Transverse colon (tissue), 4 donors: Measurements from ENCODE around the gene GALNT17. TPM values are rescaled to one million over a fixed set of nuclear protein-coding genes. Genes with fewer than 3 reads are reported as not detected.

ENCODE experiments used
- DNase-seq: peaks from one replicate; pipeline ENCODE4 v3.0.0-alpha.2; 2019
- H3K27ac ChIP-seq, 4 donors: fragments of 200-600 bp; sonication (generic); 2 replicates each; pipeline ENCODE4 v1.5.1; 2016 to 2018; ENCODE audit warnings: inconsistent platforms in 4 of 4
- H3K27me3 ChIP-seq: fragments of 200-600 bp; sonication (generic); 2 replicates; pipeline ENCODE4 v1.5.1; 2017; ENCODE audit warnings: inconsistent platforms
- H3K36me3 ChIP-seq, 4 donors: fragments of 200-600 bp; sonication (generic); 2 replicates each; pipeline ENCODE4 v1.5.1; 2017 to 2019; ENCODE audit warnings: inconsistent platforms in 4 of 4
- H3K4me1 ChIP-seq, 4 donors: fragments of 200-600 bp; sonication (generic); 2 replicates each; pipeline ENCODE4 v1.5.1; 2017 to 2020; ENCODE audit warnings: inconsistent platforms in 4 of 4
- H3K4me3 ChIP-seq, 4 donors: fragments of 200-600 bp; sonication (generic); 1 replicate in 1 of 4; 2 replicates in 3 of 4; pipeline versions ENCODE4 v1.5.1 to v1.6.1; 2017 to 2019; ENCODE audit warnings: inconsistent platforms in 4 of 4
- H3K9me3 ChIP-seq, 2 donors: fragments of 200-600 bp; sonication (generic); 2 replicates each; pipeline ENCODE4 v1.5.1; 2017 to 2019; ENCODE audit warnings: inconsistent platforms in 2 of 2
- EP300 ChIP-seq: sonication (generic); formaldehyde crosslinking; IDR thresholded peaks from one replicate; pipeline ENCODE4 v1.6.1; 2017; ENCODE audit warnings: antibody characterized with exemption, low read depth
- POLR2A ChIP-seq: fragments of 450-650 bp; IDR thresholded peaks from one replicate; pipeline ENCODE4 v1.6.1; 2016; ENCODE audit warnings: antibody characterized with exemption, mild to moderate bottlenecking, moderate library complexity
- POLR2AphosphoS5 ChIP-seq, 3 donors: sonication (generic); formaldehyde crosslinking; IDR thresholded peaks; one replicate each; pipeline ENCODE4 v1.6.1; 2016; ENCODE audit warnings: antibody characterized with exemption in 3 of 3
- WGBS, 2 donors: methylation state at CpG; one replicate each; pipeline ENCODE4 v1.1.5; 2018; ENCODE audit warnings: low coverage in 1 of 2; 5-methylcytosine and 5-hydroxymethylcytosine counted together
- in situ Hi-C, 4 donors: fragments of 200-750 bp; cut with MboI; loops; one replicate each; pipeline versions ENCODE4 v1.15.0 to v1.15.1; 2017; ENCODE audit warnings: low sequenced_read_pairs in 3 of 4, low pct_ligation_motif_present in 1 of 4, low pct_unique_long_range_greater_than_20kb in 1 of 4
- intact Hi-C: fragments of 100-400 bp; cut with DNase I; formaldehyde crosslinking; loops from one replicate; pipeline ENCODE4 v1.15.1; 2023; ENCODE audit warnings: low total_unique reads
- total RNA-seq, 4 donors: library from RNA; depleted of rRNA; stranded (reverse); fragments of >200 nt; gene quantifications; one replicate each; pipeline ENCODE4 v1.1.0, GENCODE V29; 2016
- TF ChIP-seq, protein P1 (sequence below), 5 experiments: fragments of 200-600 bp in 3 of 5; fragments of 450-650 bp in 2 of 5; sonication (generic) in 3 of 5; IDR thresholded peaks; 1 replicate in 2 of 5; 2 replicates in 3 of 5; pipeline ENCODE4 v1.5.1; 2016 to 2017; ENCODE audit warnings: antibody characterized with exemption in 5 of 5, inconsistent platforms in 3 of 5, mild to moderate bottlenecking in 2 of 5, moderate library complexity in 1 of 5

The GALNT17 gene
- total RNA-seq, 4 donors from 2014 or later, result 2.6 to 6.6 (median 5.7) TPM

DNA sequence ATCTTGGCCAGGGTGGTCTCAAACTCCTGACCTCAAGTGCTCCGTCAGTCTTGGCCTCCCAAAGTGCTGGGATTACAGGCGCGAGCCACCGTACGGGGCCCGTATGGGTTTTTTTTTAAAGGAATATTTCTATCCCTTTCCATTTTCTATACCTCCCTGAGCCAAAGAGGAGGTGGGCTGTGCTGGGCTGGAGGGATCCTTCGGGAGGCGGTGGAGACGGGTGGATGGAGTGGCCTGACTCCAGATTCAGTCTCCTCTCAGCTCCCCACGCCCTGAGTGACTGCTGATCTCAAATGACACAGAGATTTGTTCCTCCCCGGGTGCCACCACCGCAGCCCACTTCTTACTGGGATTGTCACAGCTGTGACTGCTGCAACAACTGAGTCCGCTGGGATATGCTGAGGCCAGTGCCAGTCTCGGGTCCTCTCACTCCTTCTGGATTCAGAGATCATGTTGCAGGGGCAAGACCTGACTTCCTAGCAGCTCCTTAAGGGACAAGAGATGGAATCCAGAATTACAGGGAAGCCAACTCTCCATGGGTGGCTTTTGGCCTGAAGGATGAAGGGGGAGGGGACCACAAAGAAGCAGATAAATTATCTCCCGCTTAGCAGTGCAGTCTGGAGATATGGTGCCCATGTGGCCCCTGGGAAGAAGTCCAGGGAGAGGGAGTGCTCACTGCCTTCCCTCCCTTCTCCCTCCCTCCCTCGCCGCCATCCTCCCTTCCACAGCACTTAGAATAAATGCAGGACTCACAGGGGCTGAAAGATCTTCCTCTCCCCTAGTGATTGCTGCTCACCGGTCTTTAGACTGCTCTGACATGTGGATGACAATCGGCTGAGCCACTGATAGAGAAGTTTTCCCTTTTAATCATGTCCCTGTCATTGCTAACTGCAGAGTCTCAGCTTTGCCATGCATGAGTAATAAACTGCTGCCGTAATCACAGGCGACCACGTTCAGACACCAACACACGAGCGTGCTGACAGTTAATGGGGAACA is 14.3 kb downstream of the GALNT17 start:
- TF ChIP-seq POLR2AphosphoS5 (IDR thresholded peaks at IDR 0.05) (no peak), POLR2A (no peak), EP300 (no peak)
- TF ChIP-seq, protein P1, sequence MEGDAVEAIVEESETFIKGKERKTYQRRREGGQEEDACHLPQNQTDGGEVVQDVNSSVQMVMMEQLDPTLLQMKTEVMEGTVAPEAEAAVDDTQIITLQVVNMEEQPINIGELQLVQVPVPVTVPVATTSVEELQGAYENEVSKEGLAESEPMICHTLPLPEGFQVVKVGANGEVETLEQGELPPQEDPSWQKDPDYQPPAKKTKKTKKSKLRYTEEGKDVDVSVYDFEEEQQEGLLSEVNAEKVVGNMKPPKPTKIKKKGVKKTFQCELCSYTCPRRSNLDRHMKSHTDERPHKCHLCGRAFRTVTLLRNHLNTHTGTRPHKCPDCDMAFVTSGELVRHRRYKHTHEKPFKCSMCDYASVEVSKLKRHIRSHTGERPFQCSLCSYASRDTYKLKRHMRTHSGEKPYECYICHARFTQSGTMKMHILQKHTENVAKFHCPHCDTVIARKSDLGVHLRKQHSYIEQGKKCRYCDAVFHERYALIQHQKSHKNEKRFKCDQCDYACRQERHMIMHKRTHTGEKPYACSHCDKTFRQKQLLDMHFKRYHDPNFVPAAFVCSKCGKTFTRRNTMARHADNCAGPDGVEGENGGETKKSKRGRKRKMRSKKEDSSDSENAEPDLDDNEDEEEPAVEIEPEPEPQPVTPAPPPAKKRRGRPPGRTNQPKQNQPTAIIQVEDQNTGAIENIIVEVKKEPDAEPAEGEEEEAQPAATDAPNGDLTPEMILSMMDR (IDR thresholded peaks at IDR 0.05), result no peak
- no peak for DNase-seq
- no peak overlapping the region for H3K27ac ChIP-seq

DNA sequence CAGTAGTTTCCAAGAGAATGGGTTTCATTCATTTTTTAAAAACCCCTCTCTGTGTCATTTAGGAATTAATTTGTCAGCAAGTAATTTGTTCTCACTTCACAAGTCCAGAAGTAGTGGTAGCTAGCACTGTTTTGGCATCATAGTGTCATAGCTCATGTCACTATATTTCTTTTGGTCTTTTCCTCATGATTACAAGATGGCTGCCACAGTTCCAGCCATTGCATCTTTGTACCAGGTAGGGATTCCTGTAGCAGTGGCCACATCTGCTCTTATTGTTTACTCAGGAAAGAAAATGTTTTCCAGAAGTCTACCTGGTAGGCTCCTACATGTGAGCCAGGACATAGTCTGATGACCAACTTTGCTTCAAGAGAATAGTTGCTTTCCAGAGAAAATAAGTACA is 16.2 kb downstream of the GALNT17 start:
- TF ChIP-seq, protein P1 (IDR thresholded peaks at IDR 0.05), result no peak
- no peak for TF ChIP-seq POLR2A
- TF ChIP-seq POLR2AphosphoS5 (IDR thresholded peaks at IDR 0.05), result no peak
- TF ChIP-seq EP300, result no peak
- no peaks in the 10 kb centered on the region for H3K4me1 ChIP-seq
- intact Hi-C loops (no loop called here), in situ Hi-C loops (no loop called here)
- peaks cover 0 to 3% of the 10 kb centered on the region in 2 donors for H3K9me3 ChIP-seq
- no peaks in the 10 kb centered on the region for H3K27me3 ChIP-seq
- no peak overlapping the region for H3K27ac ChIP-seq
- H3K4me3 ChIP-seq, result no peak overlapping the region
- no peak for DNase-seq
- no peaks in the 10 kb centered on the region for H3K36me3 ChIP-seq

More for the DNA sequence above, 14.3 kb downstream of the GALNT17 start:
- Histone ChIP-seq H3K36me3 (no peaks in the 10 kb centered on the region), H3K9me3 (peaks cover 0 to 3% of the 10 kb centered on the region in 2 donors), H3K27me3 (no peaks in the 10 kb centered on the region), H3K4me1 (no peaks in the 10 kb centered on the region), H3K4me3 (no peak overlapping the region)
- 43 to 62% methylated on average over 4 to 24 of the region's 24 CpGs for WGBS, 2 donors
- in situ Hi-C loops, result no loop called here
- intact Hi-C loops, result no loop called here

DNA sequence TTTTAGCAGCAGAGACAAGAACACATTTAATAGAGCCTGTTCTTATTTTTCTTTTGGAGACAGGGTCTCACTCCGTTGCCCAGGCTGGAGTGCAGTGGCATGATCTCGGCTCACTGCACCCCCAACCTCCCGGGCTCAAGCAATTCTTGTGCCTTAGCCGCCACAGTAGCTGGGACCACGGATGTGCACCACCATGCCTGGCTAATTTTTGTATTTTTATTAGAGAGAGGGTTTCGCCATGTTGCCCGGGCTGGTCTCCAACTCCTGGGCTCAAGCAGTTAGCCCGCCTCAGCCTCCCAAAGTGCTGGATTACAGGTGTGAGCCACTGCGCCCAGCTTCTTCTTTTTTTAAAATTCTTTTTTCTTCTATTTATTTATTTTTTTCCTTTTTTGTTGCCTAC is 23.3 kb downstream of the GALNT17 start:
- DNase-seq, result no peak
- in situ Hi-C loops (no loop called here), intact Hi-C loops (no loop called here)
- Histone ChIP-seq H3K27ac (no peak overlapping the region), H3K27me3 (no peaks in the 10 kb centered on the region), H3K9me3 (no peaks in the 10 kb centered on the region), H3K36me3 (no peaks in the 10 kb centered on the region), H3K4me1 (no peaks in the 10 kb centered on the region), H3K4me3 (no peak overlapping the region)
- no peak for TF ChIP-seq EP300
- TF ChIP-seq POLR2AphosphoS5 (IDR thresholded peaks at IDR 0.05), result no peak
- TF ChIP-seq, protein P1 (IDR thresholded peaks at IDR 0.05), result no peak
- TF ChIP-seq POLR2A, result no peak
- 84 to 98% methylated on average over 9 of the region's 9 CpGs for WGBS, 2 donors

DNA sequence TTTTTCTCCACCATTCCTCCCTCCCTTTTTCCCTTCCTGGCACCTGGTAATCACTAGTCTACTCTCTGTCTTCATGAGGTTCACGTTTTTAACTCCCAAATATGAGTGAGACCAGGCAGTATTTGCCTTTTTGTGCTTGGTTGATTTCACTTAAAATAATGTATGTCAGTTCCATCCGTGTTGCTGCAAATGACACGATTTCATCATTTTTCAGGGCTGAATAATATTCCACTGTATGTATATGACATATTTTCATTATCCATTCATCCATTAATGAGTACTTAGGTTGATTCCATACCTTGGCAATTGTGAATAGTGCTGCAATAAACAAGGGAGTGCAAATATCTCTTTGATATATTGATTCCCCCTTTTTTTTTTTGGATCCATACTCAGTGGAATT is 25.8 kb downstream of the GALNT17 start:
- no peaks in the 10 kb centered on the region for H3K27me3 ChIP-seq
- 76 to 78% methylated on average over 3 of the region's 3 CpGs for WGBS, 2 donors
- H3K9me3 ChIP-seq, result no peaks in the 10 kb centered on the region
- no peak overlapping the region for H3K4me3 ChIP-seq
- no peaks in the 10 kb centered on the region for H3K36me3 ChIP-seq
- no peak for TF ChIP-seq EP300
- TF ChIP-seq POLR2A, result no peak
- TF ChIP-seq POLR2AphosphoS5 (IDR thresholded peaks at IDR 0.05), result no peak
- TF ChIP-seq, protein P1 (IDR thresholded peaks at IDR 0.05), result no peak
- DNase-seq, result no peak
- H3K27ac ChIP-seq, result no peak overlapping the region
- intact Hi-C loops, result no loop called here
- no peaks in the 10 kb centered on the region for H3K4me1 ChIP-seq
- in situ Hi-C loops, result no loop called here
